ENCODE data around the gene NCAPG2. TPM values are rescaled to one million over a fixed set of nuclear protein-coding genes. Genes with fewer than 3 reads are reported as not detected.

NCAPG2 gene
- total RNA-seq, 1 experiment from 2014 or later = 99.4 TPM

- Histone ChIP-seq H3K79me1 (ENCODE audit: insufficient read depth, low read depth, low read length, poor library complexity, severe bottlenecking) (no peaks in the 10 kb centered on the region), H3K27ac (ENCODE audit: insufficient read length, low read depth, low read length) (no peak overlapping the region), H2BK5ac (ENCODE audit: insufficient read length, low read length) (no peak overlapping the region), H3K4ac (ENCODE audit: low read depth, low read length) (no peak overlapping the region), H4K20me1 (ENCODE audit: control insufficient read depth, insufficient read depth, insufficient read length) (no peaks in the 10 kb centered on the region), H2BK20ac (ENCODE audit: low read depth, low read length, poor library complexity, severe bottlenecking) (no peak overlapping the region), H3K23me2 (ENCODE audit: insufficient read length, low read depth, low read length, poor library complexity, severe bottlenecking) (no peaks in the 10 kb centered on the region), H3K23ac (ENCODE audit: insufficient read length, low read depth, low read length) (no peak overlapping the region), H3K4me2 (ENCODE audit: insufficient read depth, insufficient read length, low read length) (no peak overlapping the region), H4K5ac (ENCODE audit: insufficient read length, low read depth, low read length) (no peak overlapping the region), H2BK12ac (ENCODE audit: insufficient read length, low read depth, low read length) (no peak overlapping the region), H3T11ph (ENCODE audit: low read length) (no peak overlapping the region), H4K8ac (replicated peaks; ENCODE audit: insufficient read length, low read depth, low read length) (no peak overlapping the region), H3K79me2 (ENCODE audit: insufficient read depth, low read length) (no peaks in the 10 kb centered on the region), H2BK120ac (ENCODE audit: low read depth, low read length, poor library complexity, severe bottlenecking) (no peak overlapping the region), H3K14ac (ENCODE audit: insufficient read depth, low read length) (no peak overlapping the region), H3K18ac (ENCODE audit: insufficient read length, low read depth, low read length) (no peak overlapping the region), H3K27me3 (ENCODE audit: insufficient read depth, low read length) (no peaks in the 10 kb centered on the region), H2AFZ (ENCODE audit: low read length) (no peak overlapping the region), H3K9ac (ENCODE audit: extremely low read depth, insufficient read length, low read length) (no peak overlapping the region), H2BK15ac (ENCODE audit: low read depth, low read length) (no peak overlapping the region), H2AK5ac (ENCODE audit: insufficient read length, low read length) (no peak overlapping the region), H4K91ac (ENCODE audit: insufficient read length, low read depth, low read length) (no peak overlapping the region), H3K9me3 (ENCODE audit: control insufficient read depth, low read depth, low read length) (no peaks in the 10 kb centered on the region), H3K4me1 (ENCODE audit: insufficient read depth, low read length) (no peaks in the 10 kb centered on the region; the same call in 1 of the 2 replicates), H3K56ac (ENCODE audit: insufficient read length, low read depth, low read length) (no peak overlapping the region)
- peaks cover 3 to 12% (median 10%) of the 10 kb centered on the region in 3 experiments; a peak in 4 of 7 replicates for H3K36me3 Mint-ChIP-seq (ENCODE audit: insufficient read depth in 1 of 3, low read depth in 3 of 3)
- no peak overlapping the region; a peak in 1 of 7 replicates for H3K27ac Mint-ChIP-seq
- DNase-seq = no peak
- no peak overlapping the region for H3K4me3 Mint-ChIP-seq
- H3K27me3 Mint-ChIP-seq (ENCODE audit: low read depth) = no peaks in the 10 kb centered on the region; the same call in 1 of the 2 replicates
- no peak for TF ChIP-seq CTCF (conservative IDR thresholded peaks at IDR 0.05)
- peaks cover 6 to 23% of the 10 kb centered on the region in 2 experiments for H3K4me1 Mint-ChIP-seq
- no CpG with 5 or more reads among the region's 4 CpGs for WGBS (ENCODE audit: extremely low coverage, insufficient read length, low lambda C conversion rate)
- H3K9me3 Mint-ChIP-seq = no peaks in the 10 kb centered on the region
These were observed 21.7 kb upstream of the NCAPG2 start for GRCh38 chr7:158726277-158726807.
